ENCODE results near the gene ADAM15.

ADAM15 gene

DNA sequence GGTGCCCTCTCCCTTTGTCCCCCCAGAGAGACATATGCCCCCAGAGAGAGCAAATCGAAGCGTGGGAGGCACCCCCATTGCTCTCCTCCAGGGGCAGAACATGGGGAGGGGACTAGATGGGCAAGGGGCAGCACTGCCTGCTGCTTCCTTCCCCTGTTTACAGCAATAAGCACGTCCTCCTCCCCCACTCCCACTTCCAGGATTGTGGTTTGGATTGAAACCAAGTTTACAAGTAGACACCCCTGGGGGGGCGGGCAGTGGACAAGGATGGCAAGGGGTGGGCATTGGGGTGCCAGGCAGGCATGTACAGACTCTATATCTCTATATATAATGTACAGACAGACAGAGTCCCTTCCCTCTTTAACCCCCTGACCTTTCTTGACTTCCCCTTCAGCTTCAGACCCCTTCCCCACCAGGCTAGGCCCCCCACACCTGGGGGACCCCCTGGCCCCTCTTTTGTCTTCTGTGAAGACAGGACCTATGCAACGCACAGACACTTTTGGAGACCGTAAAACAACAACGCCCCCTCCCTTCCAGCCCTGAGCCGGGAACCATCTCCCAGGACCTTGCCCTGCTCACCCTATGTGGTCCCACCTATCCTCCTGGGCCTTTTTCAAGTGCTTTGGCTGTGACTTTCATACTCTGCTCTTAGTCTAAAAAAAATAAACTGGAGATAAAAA lies 35.9 kb downstream of the ADAM15 start:
- POLR2A ChIA-PET: no interaction called here
- Histone ChIP-seq H3K4me3 (ENCODE audit: low read depth, low read length) (no peak overlapping the region), H3K36me3 (ENCODE audit: control insufficient read depth in 2 of 2, insufficient read depth in 1 of 2, low read length in 2 of 2) (no peaks in the 10 kb centered on the region), H3K27ac (ENCODE audit: extremely low read depth, low read depth, low read length) (no peak overlapping the region; the same call in 1 of the 2 replicates), H3K9me3 (ENCODE audit: control insufficient read depth, insufficient read depth, low read depth, low read length) (no peaks in the 10 kb centered on the region), H3K4me1 (ENCODE audit: control insufficient read depth, insufficient read depth, low read length) (peaks cover 10% of the 10 kb centered on the region)
- CTCF ChIA-PET: interaction anchor here (0.6 to 4.5 kb wide), 15 partner anchors 13 to 143 kb away, joined by 3 to 117 read pairs (median 5); partner anchors contain the start of genes DPM3, EFNA4 and KRTCAP2
- TF ChIP-seq SP2 (tag by site-specific recombination; IDR thresholded peaks at IDR 0.05): peak; percentile 26; the same call in 1 of the 2 replicates
- TF ChIP-seq HOXA7 (CRISPR knock-in tag; IDR thresholded peaks at IDR 0.05; ENCODE audit: borderline replicate concordance): no peak
- TF ChIP-seq, protein P1, sequence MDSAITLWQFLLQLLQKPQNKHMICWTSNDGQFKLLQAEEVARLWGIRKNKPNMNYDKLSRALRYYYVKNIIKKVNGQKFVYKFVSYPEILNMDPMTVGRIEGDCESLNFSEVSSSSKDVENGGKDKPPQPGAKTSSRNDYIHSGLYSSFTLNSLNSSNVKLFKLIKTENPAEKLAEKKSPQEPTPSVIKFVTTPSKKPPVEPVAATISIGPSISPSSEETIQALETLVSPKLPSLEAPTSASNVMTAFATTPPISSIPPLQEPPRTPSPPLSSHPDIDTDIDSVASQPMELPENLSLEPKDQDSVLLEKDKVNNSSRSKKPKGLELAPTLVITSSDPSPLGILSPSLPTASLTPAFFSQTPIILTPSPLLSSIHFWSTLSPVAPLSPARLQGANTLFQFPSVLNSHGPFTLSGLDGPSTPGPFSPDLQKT (IDR thresholded peaks at IDR 0.05; ENCODE audit: borderline replicate concordance, low read depth, low read length): no peak
- no peak for TF ChIP-seq ZNF560 (tag by site-specific recombination; IDR thresholded peaks at IDR 0.05; ENCODE audit: borderline replicate concordance)
- no peak for TF ChIP-seq ZNF488 (tag by site-specific recombination; IDR thresholded peaks at IDR 0.05)
- no peak for TF ChIP-seq ZNF561 (tag by site-specific recombination; IDR thresholded peaks at IDR 0.05; ENCODE audit: borderline replicate concordance)
- no peak for TF ChIP-seq ZNF660 (tag by site-specific recombination; IDR thresholded peaks at IDR 0.05)
- TF ChIP-seq HIC1 (tag by site-specific recombination; IDR thresholded peaks at IDR 0.05): peak; percentile 36; the same call in 1 of the 2 replicates
- no peak for TF ChIP-seq ZNF324 (tag by site-specific recombination; IDR thresholded peaks at IDR 0.05)
- TF ChIP-seq, protein P2, sequence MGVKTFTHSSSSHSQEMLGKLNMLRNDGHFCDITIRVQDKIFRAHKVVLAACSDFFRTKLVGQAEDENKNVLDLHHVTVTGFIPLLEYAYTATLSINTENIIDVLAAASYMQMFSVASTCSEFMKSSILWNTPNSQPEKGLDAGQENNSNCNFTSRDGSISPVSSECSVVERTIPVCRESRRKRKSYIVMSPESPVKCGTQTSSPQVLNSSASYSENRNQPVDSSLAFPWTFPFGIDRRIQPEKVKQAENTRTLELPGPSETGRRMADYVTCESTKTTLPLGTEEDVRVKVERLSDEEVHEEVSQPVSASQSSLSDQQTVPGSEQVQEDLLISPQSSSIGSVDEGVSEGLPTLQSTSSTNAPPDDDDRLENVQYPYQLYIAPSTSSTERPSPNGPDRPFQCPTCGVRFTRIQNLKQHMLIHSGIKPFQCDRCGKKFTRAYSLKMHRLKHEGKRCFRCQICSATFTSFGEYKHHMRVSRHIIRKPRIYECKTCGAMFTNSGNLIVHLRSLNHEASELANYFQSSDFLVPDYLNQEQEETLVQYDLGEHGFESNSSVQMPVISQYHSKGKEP (tag by site-specific recombination; IDR thresholded peaks at IDR 0.05): no peak
- peak; percentile 61 for TF ChIP-seq ZFHX2 (tag by site-specific recombination; conservative IDR thresholded peaks at IDR 0.05)
- TF ChIP-seq GLIS2 (tag by site-specific recombination; IDR thresholded peaks at IDR 0.05): 0 out of 2 replicates have a peak, but pooled peaks have one; percentile 11
- peak; percentile 36; the same call in 1 of the 2 replicates for TF ChIP-seq ZNF692 (tag by site-specific recombination; IDR thresholded peaks at IDR 0.05)
- no peak for TF ChIP-seq ZFP41 (tag by site-specific recombination; IDR thresholded peaks at IDR 0.05; ENCODE audit: borderline replicate concordance)
- TF ChIP-seq WT1 (tag by site-specific recombination; IDR thresholded peaks at IDR 0.05): peak; percentile 46; the same call in 1 of the 2 replicates
- TF ChIP-seq ZNF19 (tag by site-specific recombination; IDR thresholded peaks at IDR 0.05; ENCODE audit: low read depth): no peak
- peak; percentile 18; the same call in 1 of the 2 replicates for TF ChIP-seq ZIC2 (tag by site-specific recombination; IDR thresholded peaks at IDR 0.05)
- TF ChIP-seq, protein P3, sequence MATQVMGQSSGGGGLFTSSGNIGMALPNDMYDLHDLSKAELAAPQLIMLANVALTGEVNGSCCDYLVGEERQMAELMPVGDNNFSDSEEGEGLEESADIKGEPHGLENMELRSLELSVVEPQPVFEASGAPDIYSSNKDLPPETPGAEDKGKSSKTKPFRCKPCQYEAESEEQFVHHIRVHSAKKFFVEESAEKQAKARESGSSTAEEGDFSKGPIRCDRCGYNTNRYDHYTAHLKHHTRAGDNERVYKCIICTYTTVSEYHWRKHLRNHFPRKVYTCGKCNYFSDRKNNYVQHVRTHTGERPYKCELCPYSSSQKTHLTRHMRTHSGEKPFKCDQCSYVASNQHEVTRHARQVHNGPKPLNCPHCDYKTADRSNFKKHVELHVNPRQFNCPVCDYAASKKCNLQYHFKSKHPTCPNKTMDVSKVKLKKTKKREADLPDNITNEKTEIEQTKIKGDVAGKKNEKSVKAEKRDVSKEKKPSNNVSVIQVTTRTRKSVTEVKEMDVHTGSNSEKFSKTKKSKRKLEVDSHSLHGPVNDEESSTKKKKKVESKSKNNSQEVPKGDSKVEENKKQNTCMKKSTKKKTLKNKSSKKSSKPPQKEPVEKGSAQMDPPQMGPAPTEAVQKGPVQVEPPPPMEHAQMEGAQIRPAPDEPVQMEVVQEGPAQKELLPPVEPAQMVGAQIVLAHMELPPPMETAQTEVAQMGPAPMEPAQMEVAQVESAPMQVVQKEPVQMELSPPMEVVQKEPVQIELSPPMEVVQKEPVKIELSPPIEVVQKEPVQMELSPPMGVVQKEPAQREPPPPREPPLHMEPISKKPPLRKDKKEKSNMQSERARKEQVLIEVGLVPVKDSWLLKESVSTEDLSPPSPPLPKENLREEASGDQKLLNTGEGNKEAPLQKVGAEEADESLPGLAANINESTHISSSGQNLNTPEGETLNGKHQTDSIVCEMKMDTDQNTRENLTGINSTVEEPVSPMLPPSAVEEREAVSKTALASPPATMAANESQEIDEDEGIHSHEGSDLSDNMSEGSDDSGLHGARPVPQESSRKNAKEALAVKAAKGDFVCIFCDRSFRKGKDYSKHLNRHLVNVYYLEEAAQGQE (tag by site-specific recombination; IDR thresholded peaks at IDR 0.05): no peak
- peak; percentile 29; the same call in 1 of the 2 replicates for TF ChIP-seq PATZ1 (tag by site-specific recombination; IDR thresholded peaks at IDR 0.05)
- TF ChIP-seq, protein P4, sequence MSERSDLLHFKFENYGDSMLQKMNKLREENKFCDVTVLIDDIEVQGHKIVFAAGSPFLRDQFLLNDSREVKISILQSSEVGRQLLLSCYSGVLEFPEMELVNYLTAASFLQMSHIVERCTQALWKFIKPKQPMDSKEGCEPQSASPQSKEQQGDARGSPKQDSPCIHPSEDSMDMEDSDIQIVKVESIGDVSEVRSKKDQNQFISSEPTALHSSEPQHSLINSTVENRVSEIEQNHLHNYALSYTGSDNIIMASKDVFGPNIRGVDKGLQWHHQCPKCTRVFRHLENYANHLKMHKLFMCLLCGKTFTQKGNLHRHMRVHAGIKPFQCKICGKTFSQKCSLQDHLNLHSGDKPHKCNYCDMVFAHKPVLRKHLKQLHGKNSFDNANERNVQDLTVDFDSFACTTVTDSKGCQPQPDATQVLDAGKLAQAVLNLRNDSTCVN (tag by site-specific recombination; optimal IDR thresholded peaks at IDR 0.05): no peak
- no peak for TF ChIP-seq ZNF701 (tag by site-specific recombination; IDR thresholded peaks at IDR 0.05)
- 0 out of 2 replicates have a peak, but pooled peaks have one; percentile 29 for TF ChIP-seq GLIS1 (tag by site-specific recombination; IDR thresholded peaks at IDR 0.05)

Measured in HEK293 (cell line).